GM23338 (cell line): ENCODE results near the gene TENM3. TPM values are rescaled to one million over a fixed set of nuclear protein-coding genes. Genes with fewer than 3 reads are reported as not detected.

ENCODE experiments used
- ATAC-seq: fragments of 200-7000 bp; cut with Tn5 transposase; 3 replicates; pipeline ENCODE4 v1.9.1; 2020
- DNase-seq: peaks from one replicate; pipeline ENCODE4 v3.0.0-alpha.2; 2015; ENCODE audit warnings: low spot score
- H2AFZ ChIP-seq: fragments of 200-600 bp; sonication (generic); 2 replicates; pipeline ENCODE4 v1.8.0; 2016; ENCODE audit warnings: antibody characterized with exemption, mild to moderate bottlenecking, moderate library complexity
- H3F3A ChIP-seq: fragments of 200-600 bp; sonication (generic); replicated peaks from 2 replicates; pipeline ENCODE4 v1.8.0; 2017; ENCODE audit warnings: antibody characterized with exemption, mixed run types, low read depth
- H3K27ac ChIP-seq: fragments of 200-600 bp; sonication (generic); 2 replicates; pipeline ENCODE4 v1.6.1; 2016; ENCODE audit warnings: low read depth
- H3K27me3 ChIP-seq: fragments of 200-600 bp; sonication (generic); 2 replicates; pipeline ENCODE4 v1.8.0; 2016; ENCODE audit warnings: mild to moderate bottlenecking, mixed run types, moderate library complexity; ENCODE audit not compliant: insufficient read depth
- H3K36me3 ChIP-seq: fragments of 200-600 bp; sonication (generic); 2 replicates; pipeline ENCODE4 v1.8.0; 2016; ENCODE audit warnings: mild to moderate bottlenecking; ENCODE audit not compliant: insufficient read depth
- H3K4me1 ChIP-seq: fragments of 200-600 bp; sonication (generic); 2 replicates; pipeline ENCODE4 v1.8.0; 2016; ENCODE audit warnings: mild to moderate bottlenecking, moderate library complexity; ENCODE audit not compliant: insufficient read depth
- H3K4me2 ChIP-seq: fragments of 200-600 bp; sonication (generic); 2 replicates; pipeline ENCODE4 v1.7.1; 2017; ENCODE audit warnings: mixed run types
- H3K4me3 ChIP-seq: fragments of 200-600 bp; sonication (generic); 2 replicates; pipeline ENCODE4 v1.6.1; 2016; ENCODE audit warnings: mixed run types
- H3K79me2 ChIP-seq: fragments of 200-600 bp; sonication (generic); replicated peaks from 2 replicates; pipeline ENCODE4 v1.8.0; 2017; ENCODE audit warnings: mild to moderate bottlenecking; ENCODE audit not compliant: insufficient read depth
- H3K9me2 ChIP-seq: fragments of 200-600 bp; sonication (generic); 2 replicates; pipeline ENCODE4 v1.8.0; 2017; ENCODE audit not compliant: insufficient read depth
- H4K20me1 ChIP-seq: fragments of 200-600 bp; sonication (generic); replicated peaks from 2 replicates; pipeline ENCODE4 v1.8.0; 2017; ENCODE audit warnings: mild to moderate bottlenecking; ENCODE audit not compliant: insufficient read depth
- H3K27ac Mint-ChIP-seq: 2 replicates; pipeline ENCODE4 v1.8.0; 2020; ENCODE audit warnings: inconsistent platforms, mild to moderate bottlenecking, moderate library complexity, mixed read lengths
- H3K27me3 Mint-ChIP-seq: 3 replicates; pipeline ENCODE4 v1.8.0; 2022; ENCODE audit warnings: low read depth, mild to moderate bottlenecking, moderate library complexity, mixed read lengths, inconsistent platforms; ENCODE audit not compliant: insufficient read depth, poor library complexity
- H3K36me3 Mint-ChIP-seq: 3 replicates; pipeline ENCODE4 v1.8.0; 2021; ENCODE audit warnings: low read depth, mild to moderate bottlenecking, inconsistent platforms, moderate library complexity, mixed read lengths
- H3K4me1 Mint-ChIP-seq: 3 replicates; pipeline ENCODE4 v1.8.0; 2020; ENCODE audit warnings: mild to moderate bottlenecking, inconsistent platforms, mixed read lengths
- H3K4me3 Mint-ChIP-seq: 3 replicates; pipeline ENCODE4 v1.8.0; 2021; ENCODE audit warnings: moderate library complexity, mild to moderate bottlenecking, inconsistent platforms, mixed read lengths
- H3K9me3 Mint-ChIP-seq: 3 replicates; pipeline ENCODE4 v1.8.0; 2020; ENCODE audit warnings: moderate library complexity, mild to moderate bottlenecking, inconsistent platforms, mixed read lengths
- CREB1 ChIP-seq: fragments of 250-450 bp; sonication (Bioruptor Pico); IDR thresholded peaks from 2 replicates; pipeline ENCODE4 v1.5.0; 2020; ENCODE audit warnings: low read depth, mild to moderate bottlenecking, moderate library complexity
- CTCF ChIP-seq, 2 experiments: fragments of 200-600 bp in 1 of 2; sonication (generic) in 1 of 2; conservative IDR thresholded peaks; 2 replicates each; pipeline versions ENCODE4 v1.5.1 to v1.6.1; 2016 to 2017; ENCODE audit warnings: antibody characterized with exemption in 2 of 2, low read depth in 2 of 2, mild to moderate bottlenecking in 2 of 2, moderate library complexity in 1 of 2
- ETS1 ChIP-seq: IDR thresholded peaks from 2 replicates; pipeline ENCODE4 v1.6.1; 2016; ENCODE audit warnings: antibody characterized with exemption
- EZH2 ChIP-seq: fragments of 200-600 bp; sonication (generic); IDR thresholded peaks from one replicate; pipeline ENCODE4 v1.8.0; 2017; ENCODE audit warnings: antibody characterized with exemption, mild to moderate bottlenecking, low read depth; ENCODE audit not compliant: unreplicated experiment
- EZH2phosphoT487 ChIP-seq: fragments of 200-600 bp; sonication (generic); IDR thresholded peaks from one replicate; pipeline ENCODE4 v1.8.1; 2018; ENCODE audit warnings: antibody characterized with exemption; ENCODE audit not compliant: unreplicated experiment
- JUNB ChIP-seq: IDR thresholded peaks from one replicate; pipeline ENCODE4 v1.6.1; 2016; ENCODE audit warnings: antibody characterized with exemption; ENCODE audit not compliant: unreplicated experiment
- NANOG ChIP-seq: IDR thresholded peaks from 2 replicates; pipeline ENCODE4 v1.6.1; 2016; ENCODE audit warnings: antibody characterized with exemption, borderline replicate concordance
- POLR2AphosphoS5 ChIP-seq: IDR thresholded peaks from 2 replicates; pipeline ENCODE4 v1.6.1; 2016; ENCODE audit warnings: antibody characterized with exemption, low read depth
- REST ChIP-seq: IDR thresholded peaks from one replicate; pipeline ENCODE4 v1.6.1; 2018; ENCODE audit warnings: antibody characterized with exemption; ENCODE audit not compliant: unreplicated experiment
- STAT1 ChIP-seq: IDR thresholded peaks from one replicate; pipeline ENCODE4 v1.6.1; 2016; ENCODE audit warnings: antibody characterized with exemption; ENCODE audit not compliant: unreplicated experiment
- ZNF114 ChIP-seq: fragments of 250-450 bp; sonication (Bioruptor Pico); IDR thresholded peaks from 2 replicates; pipeline ENCODE4 v1.5.0; 2020; ENCODE audit warnings: mild to moderate bottlenecking, moderate library complexity
- ZNF331 ChIP-seq: fragments of 250-450 bp; sonication (Bioruptor Pico); IDR thresholded peaks from 2 replicates; pipeline ENCODE4 v1.5.0; 2020; ENCODE audit warnings: low read depth, mild to moderate bottlenecking, moderate library complexity
- ZNF462 ChIP-seq: fragments of 250-450 bp; sonication (Bioruptor Pico); IDR thresholded peaks from 2 replicates; pipeline ENCODE4 v1.5.0; 2020; ENCODE audit warnings: mild to moderate bottlenecking, moderate library complexity
- polyA plus RNA-seq: library from polyadenylated mRNA; unstranded; fragments of >200 nt; fragmentation: Nextera tagmentation; extraction: Ambion mirVana; gene quantifications from 2 replicates; pipeline ENCODE4 v1.2.1, GENCODE V29; 2016
- total RNA-seq: library from RNA; depleted of rRNA; stranded (reverse); fragments of >200 nt; shearing (Covaris generic); gene quantifications from 2 replicates; pipeline ENCODE4 v1.2.3, GENCODE V29; 2014

TENM3 gene
- total and polyA plus RNA-seq, 2 experiments from 2014 or later = 22.2 to 128 TPM

- Histone ChIP-seq H3K4me3 (no peak overlapping the region), H4K20me1 (no peaks in the 10 kb centered on the region), H2AFZ (no peak overlapping the region), H3K27me3 (no peaks in the 10 kb centered on the region), H3K4me1 (peaks cover 28% of the 10 kb centered on the region), H3K4me2 (no peak overlapping the region), H3K36me3 (no peaks in the 10 kb centered on the region), H3F3A (no peaks in the 10 kb centered on the region), H3K9me2 (no peaks in the 10 kb centered on the region), H3K79me2 (peaks cover 27% of the 10 kb centered on the region), H3K27ac (no peak overlapping the region)
- DNase-seq = no peak
- no peak for ATAC-seq
- Mint-ChIP-seq H3K27me3 (no peaks in the 10 kb centered on the region), H3K27ac (no peak overlapping the region), H3K36me3 (no peaks in the 10 kb centered on the region), H3K9me3 (no peaks in the 10 kb centered on the region), H3K4me1 (peaks cover 39% of the 10 kb centered on the region), H3K4me3 (no peak overlapping the region)
- TF ChIP-seq POLR2AphosphoS5 = no peak
- no peak for TF ChIP-seq CREB1
- no peak for TF ChIP-seq ZNF331 (CRISPR knock-in tag)
- no peak for TF ChIP-seq CTCF (conservative IDR thresholded peaks at IDR 0.05; ENCODE audit: low read depth in 2 of 2)
- TF ChIP-seq ZNF114 (CRISPR knock-in tag) = no peak
- TF ChIP-seq ETS1 = no peak
- no peak for TF ChIP-seq EZH2
- no peak for TF ChIP-seq NANOG
- TF ChIP-seq REST = no peak
- no peak for TF ChIP-seq EZH2phosphoT487
- no peak for TF ChIP-seq STAT1
- TF ChIP-seq JUNB = no peak
- TF ChIP-seq ZNF462 (CRISPR knock-in tag) = no peak
Observed at GRCh38 chr4:182547435-182547834, 304.2 kb downstream of the TENM3 start.
